Neural crest cell (in vitro differentiated cells): ENCODE results near the gene PDGFA. TPM values are rescaled to one million over a fixed set of nuclear protein-coding genes. Genes with fewer than 3 reads are reported as not detected.

Experiments
- DNase-seq: peaks from one replicate; pipeline ENCODE4 v3.0.0; 2021; ENCODE audit warnings: low read depth, mixed read lengths, low spot score
- H3K27ac Mint-ChIP-seq: one replicate; pipeline ENCODE4 v1.8.0; 2021; ENCODE audit warnings: mild to moderate bottlenecking, mixed read lengths; ENCODE audit not compliant: unreplicated experiment
- H3K27me3 Mint-ChIP-seq: 2 replicates; pipeline ENCODE4 v1.8.0; 2021; ENCODE audit warnings: low read depth, mild to moderate bottlenecking, mixed read lengths
- H3K36me3 Mint-ChIP-seq: 2 replicates; pipeline ENCODE4 v1.8.0; 2021; ENCODE audit warnings: low read depth, mild to moderate bottlenecking, mixed read lengths
- H3K4me1 Mint-ChIP-seq: 2 replicates; pipeline ENCODE4 v1.8.0; 2021; ENCODE audit warnings: mixed read lengths
- H3K4me3 Mint-ChIP-seq: one replicate; pipeline ENCODE4 v1.8.0; 2021; ENCODE audit warnings: mild to moderate bottlenecking, mixed read lengths
- H3K9me3 Mint-ChIP-seq: 2 replicates; pipeline ENCODE4 v1.8.0; 2021; ENCODE audit warnings: mixed read lengths
- CTCF ChIP-seq: fragments of 200-600 bp; sonication (generic); conservative IDR thresholded peaks from 2 replicates; pipeline ENCODE4 v1.5.0; 2021; ENCODE audit warnings: antibody characterized with exemption, mild to moderate bottlenecking
- total RNA-seq: library from RNA; stranded (reverse); gene quantifications from 2 replicates; pipeline ENCODE4 v1.2.1, GENCODE V29; 2021

PDGFA gene
- total RNA-seq, 1 donor from 2014 or later = 0.82 TPM

GRCh38 chr7:523347-524336 lies 4.0 kb upstream of the PDGFA start:
- DNase-seq = no peak
- Mint-ChIP-seq H3K27ac (no peak overlapping the region), H3K4me3 (no peak overlapping the region), H3K27me3 (peaks cover 58% of the 10 kb centered on the region), H3K9me3 (no peaks in the 10 kb centered on the region), H3K36me3 (no peaks in the 10 kb centered on the region), H3K4me1 (peaks cover under 1% of the 10 kb centered on the region)
- TF ChIP-seq CTCF = no peak

- H3K27me3 Mint-ChIP-seq = peaks cover 64% of the 10 kb centered on the region
- H3K9me3 Mint-ChIP-seq = no peaks in the 10 kb centered on the region
- H3K4me1 Mint-ChIP-seq = peaks cover 5% of the 10 kb centered on the region
- H3K27ac Mint-ChIP-seq = no peak overlapping the region
- no peak for DNase-seq
- TF ChIP-seq CTCF = no peak
- no peaks in the 10 kb centered on the region for H3K36me3 Mint-ChIP-seq
- no peak overlapping the region for H3K4me3 Mint-ChIP-seq
Observed at GRCh38 chr7:522951-523314, 3.3 kb upstream of the PDGFA start.

GRCh38 chr7:522071-522950 lies 2.7 kb upstream of the PDGFA start:
- TF ChIP-seq CTCF = no peak
- DNase-seq = no peak
- peaks cover 69% of the 10 kb centered on the region for H3K27me3 Mint-ChIP-seq

GRCh38 chr7:521221-522070 lies 1.8 kb upstream of the PDGFA start:
- H3K36me3 Mint-ChIP-seq = no peaks in the 10 kb centered on the region
- no peak for TF ChIP-seq CTCF
- peak overlapping the region; percentile 56 for H3K4me3 Mint-ChIP-seq
- no peaks in the 10 kb centered on the region for H3K9me3 Mint-ChIP-seq
- DNase-seq = peak; percentile 38
- no peak overlapping the region for H3K27ac Mint-ChIP-seq
- peaks cover 74% of the 10 kb centered on the region for H3K27me3 Mint-ChIP-seq
- H3K4me1 Mint-ChIP-seq = peaks cover 9% of the 10 kb centered on the region

More at GRCh38 chr7:522071-522950, 2.7 kb upstream of the PDGFA start:
- H3K4me1 Mint-ChIP-seq = peaks cover 8% of the 10 kb centered on the region
- H3K4me3 Mint-ChIP-seq = no peak overlapping the region
- H3K36me3 Mint-ChIP-seq = no peaks in the 10 kb centered on the region
- H3K27ac Mint-ChIP-seq = no peak overlapping the region
- H3K9me3 Mint-ChIP-seq = no peaks in the 10 kb centered on the region
